Stimulated activated CD4-positive, alpha-beta T cell treated with anti-CD3 and anti-CD28 coated beads, TNF-alpha, amount 100 ng/mL, for 4 hours (primary cell): Measurements from ENCODE around the gene ABCC1.
"Not testable (repeated sequence)": the region's sequence is repeated elsewhere in the genome, so short reads cannot be mapped to it uniquely, and the experiment has no call there.

Experiments
- DNase-seq, 3 experiments: peaks; one replicate each; pipeline ENCODE4 v3.0.0-alpha.2; 2020; ENCODE audit warnings: low read depth in 3 of 3

The ABCC1 gene

DNA sequence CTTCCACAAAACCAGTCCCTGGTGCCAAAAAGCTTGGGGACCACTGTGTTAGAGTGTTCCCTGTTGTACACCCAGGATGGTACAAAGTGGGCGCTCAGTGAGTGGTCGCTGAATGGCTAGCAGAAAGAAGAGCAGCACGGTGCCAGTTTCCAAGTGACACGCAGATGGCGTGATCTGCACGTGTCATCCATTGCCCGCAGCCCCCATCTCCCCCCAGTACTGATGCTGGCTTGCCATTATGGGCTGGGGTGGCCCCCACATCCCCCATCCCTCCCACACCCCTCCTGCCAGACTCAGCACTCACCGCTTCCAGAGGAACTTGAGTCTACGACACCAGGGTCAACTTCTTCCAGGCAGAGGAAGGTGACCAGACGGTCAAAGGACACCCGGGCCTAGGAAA, 237.4 kb downstream of the ABCC1 start:
- no peak for DNase-seq

DNA sequence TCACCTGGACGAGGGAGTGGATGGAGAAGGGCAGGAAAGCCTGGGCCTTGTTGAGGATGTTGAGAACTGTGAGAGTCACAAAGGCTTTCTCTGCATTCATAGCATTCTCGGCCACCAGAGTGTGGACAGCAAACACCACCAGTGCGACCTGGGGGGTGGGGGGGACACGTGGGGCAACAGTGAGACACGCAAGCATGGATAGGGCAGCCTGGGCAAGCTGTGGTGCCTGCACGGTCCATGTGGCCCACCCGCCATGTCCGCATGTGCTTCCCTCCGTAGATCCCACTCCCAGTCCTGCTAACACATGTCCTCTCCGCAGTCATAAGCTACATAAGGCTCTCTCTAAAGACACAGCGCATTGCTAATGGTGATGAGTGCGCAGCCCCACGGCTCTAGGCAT, 239.4 kb downstream of the ABCC1 start:
- no peak for DNase-seq

DNA sequence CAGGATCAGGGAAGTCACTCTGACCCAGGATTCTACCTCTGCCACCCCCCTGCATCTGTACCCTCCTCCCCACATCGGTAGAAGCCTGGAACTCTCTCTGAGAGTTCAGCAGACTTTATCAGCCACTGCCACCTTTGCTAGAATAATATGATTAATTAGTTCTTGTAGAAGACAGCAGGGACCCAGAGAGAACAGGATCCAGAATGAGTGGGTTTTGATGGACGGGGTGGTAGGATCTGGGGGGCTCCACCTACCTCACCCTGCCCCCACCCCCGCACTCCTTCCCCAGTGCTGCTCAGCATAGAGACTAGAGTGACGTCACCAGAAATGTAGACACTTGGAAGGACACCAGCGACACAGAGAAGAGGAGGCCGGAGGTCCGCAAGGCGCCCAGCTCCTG, 240.4 kb downstream of the ABCC1 start:
- no peak for DNase-seq

DNA sequence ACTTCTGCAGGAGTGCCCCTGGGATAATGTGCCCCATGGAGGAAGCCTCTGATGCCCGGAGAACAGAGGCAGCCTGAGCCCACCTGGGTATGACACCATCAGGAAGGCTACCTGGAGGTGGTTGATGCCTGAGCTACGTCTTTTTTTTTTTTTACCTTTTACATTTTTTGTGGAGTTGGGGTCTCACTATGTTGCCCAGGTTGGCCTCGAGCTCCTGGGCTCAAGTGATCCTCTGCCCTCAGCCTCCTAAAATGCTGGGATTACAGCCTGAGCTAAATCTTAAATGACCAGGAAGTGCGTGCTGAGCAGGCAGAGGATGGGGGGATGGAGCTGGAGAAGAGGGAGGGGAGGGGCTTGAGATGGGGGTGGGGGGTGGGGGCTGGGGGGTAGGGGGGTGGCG, 241.1 kb downstream of the ABCC1 start:
- DNase-seq: no peak

DNA sequence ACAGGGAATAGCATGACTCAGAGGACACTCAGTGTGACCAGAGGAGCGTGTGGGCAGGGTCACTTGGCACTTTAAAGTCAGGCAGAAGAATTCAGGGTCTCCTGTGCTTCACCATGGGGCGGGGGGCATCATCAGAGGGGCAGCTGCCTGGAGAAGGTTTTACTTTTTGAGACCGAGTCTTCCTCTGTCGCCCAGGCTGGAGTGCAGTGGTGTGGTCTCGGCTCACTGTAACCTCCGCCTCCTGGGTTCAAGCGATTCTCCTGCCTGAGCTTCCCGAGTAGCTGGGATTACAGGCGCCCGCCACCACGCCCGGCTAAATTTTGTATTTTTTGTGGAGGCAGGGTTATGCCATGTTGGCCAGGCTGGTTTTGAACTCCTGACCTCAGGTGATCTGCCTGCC, 241.6 kb downstream of the ABCC1 start:
- DNase-seq: not testable (repeated sequence)

DNA sequence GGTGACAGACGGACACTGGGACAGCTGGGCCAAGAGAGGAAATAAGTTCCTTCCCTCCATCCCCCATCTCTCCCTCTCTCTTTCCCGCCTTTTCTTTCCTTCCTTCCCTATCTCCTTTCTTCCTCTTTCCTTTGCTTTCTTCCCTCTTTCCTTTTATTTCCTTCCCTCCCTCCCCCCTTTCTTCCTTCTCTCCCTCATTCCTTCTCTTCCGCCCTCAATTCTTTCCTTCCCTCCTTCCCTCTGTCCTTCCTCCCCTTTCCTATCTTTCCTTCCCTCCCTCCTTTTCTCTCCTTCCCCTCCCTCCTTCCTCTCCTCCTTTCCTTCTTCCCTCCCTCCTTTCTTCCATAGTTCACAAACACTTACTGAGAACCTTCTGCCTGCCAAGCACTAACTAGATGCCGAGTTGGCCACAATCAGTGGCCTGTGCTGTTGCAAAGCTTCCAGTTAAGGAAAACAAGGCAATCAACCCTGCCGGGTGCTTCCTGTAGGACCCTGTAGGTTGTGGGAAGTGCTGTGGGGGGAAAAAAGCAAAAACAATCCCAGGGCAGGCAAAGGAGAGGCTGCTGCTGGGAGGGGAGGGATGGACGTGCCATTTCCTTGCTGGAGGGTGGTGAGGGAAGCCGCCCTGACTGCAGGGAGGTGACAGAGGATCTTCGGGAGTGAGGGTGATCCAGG, 242.2 kb downstream of the ABCC1 start:
- DNase-seq: no peak
